IPS-20b (cell line): ENCODE measurements around the gene NSG2.

ENCODE experiments used
- H3K27ac ChIP-seq: one replicate; pipeline ENCODE4 v1.5.1; 2013; ENCODE audit warnings: low read length
- H3K27me3 ChIP-seq: 2 replicates; pipeline ENCODE4 v1.6.1; 2013; ENCODE audit warnings: mild to moderate bottlenecking, low read length, inconsistent platforms; ENCODE audit not compliant: insufficient read depth
- H3K36me3 ChIP-seq: 2 replicates; pipeline ENCODE4 v1.6.1; 2013; ENCODE audit warnings: low read depth, mild to moderate bottlenecking, inconsistent platforms, low read length, moderate library complexity; ENCODE audit not compliant: insufficient read depth
- H3K4me1 ChIP-seq: 2 replicates; pipeline ENCODE4 v1.6.1; 2013; ENCODE audit warnings: mild to moderate bottlenecking, control low read depth, inconsistent platforms, low read length, moderate library complexity; ENCODE audit not compliant: insufficient read depth
- H3K4me3 ChIP-seq: 2 replicates; pipeline ENCODE4 v1.5.1; 2013; ENCODE audit warnings: mild to moderate bottlenecking, low read length, inconsistent platforms
- H3K9ac ChIP-seq: 2 replicates; pipeline ENCODE4 v1.6.1; 2013; ENCODE audit warnings: low read depth, mild to moderate bottlenecking, inconsistent platforms, low read length, moderate library complexity
- H3K9me3 ChIP-seq: 2 replicates; pipeline ENCODE4 v1.6.1; 2013; ENCODE audit warnings: mild to moderate bottlenecking, low read depth, low read length, inconsistent platforms; ENCODE audit not compliant: insufficient read depth

Gene NSG2

GRCh38 chr5:174044466-174045254, 846 bp upstream of the NSG2 start:
- no peak overlapping the region for H3K9ac ChIP-seq
- no peaks in the 10 kb centered on the region for H3K9me3 ChIP-seq
- H3K27ac ChIP-seq: no peak overlapping the region
- no peaks in the 10 kb centered on the region for H3K27me3 ChIP-seq
- H3K4me1 ChIP-seq: no peaks in the 10 kb centered on the region
- no peak overlapping the region for H3K4me3 ChIP-seq
- H3K36me3 ChIP-seq: no peaks in the 10 kb centered on the region

- H3K27ac ChIP-seq: no peak overlapping the region
- no peaks in the 10 kb centered on the region for H3K27me3 ChIP-seq
- no peak overlapping the region for H3K9ac ChIP-seq
- no peak overlapping the region for H3K4me3 ChIP-seq
- no peaks in the 10 kb centered on the region for H3K9me3 ChIP-seq
- H3K36me3 ChIP-seq: no peaks in the 10 kb centered on the region
- no peaks in the 10 kb centered on the region for H3K4me1 ChIP-seq
These were observed 1.1 kb downstream of the NSG2 start for GRCh38 chr5:174046558-174046957.

- Histone ChIP-seq H3K4me3 (no peak overlapping the region), H3K9me3 (no peaks in the 10 kb centered on the region), H3K27ac (no peak overlapping the region)
These were observed 2.1 kb downstream of the NSG2 start for GRCh38 chr5:174047472-174048099.

GRCh38 chr5:174052636-174053035, 7.1 kb downstream of the NSG2 start:
- Histone ChIP-seq H3K4me1 (no peaks in the 10 kb centered on the region), H3K9me3 (no peaks in the 10 kb centered on the region), H3K4me3 (no peak overlapping the region), H3K27me3 (no peaks in the 10 kb centered on the region), H3K36me3 (no peaks in the 10 kb centered on the region), H3K9ac (no peak overlapping the region), H3K27ac (no peak overlapping the region)

More at GRCh38 chr5:174047472-174048099, 2.1 kb downstream of the NSG2 start:
- Histone ChIP-seq H3K4me1 (no peaks in the 10 kb centered on the region), H3K36me3 (no peaks in the 10 kb centered on the region), H3K27me3 (no peaks in the 10 kb centered on the region), H3K9ac (no peak overlapping the region)

GRCh38 chr5:174053905-174054304, 8.4 kb downstream of the NSG2 start:
- Histone ChIP-seq H3K9me3 (no peaks in the 10 kb centered on the region), H3K9ac (no peak overlapping the region), H3K36me3 (no peaks in the 10 kb centered on the region), H3K4me1 (no peaks in the 10 kb centered on the region), H3K27me3 (no peaks in the 10 kb centered on the region), H3K4me3 (no peak overlapping the region), H3K27ac (no peak overlapping the region)

GRCh38 chr5:174056064-174056847, 10.8 kb downstream of the NSG2 start:
- H3K27me3 ChIP-seq: no peaks in the 10 kb centered on the region
- no peaks in the 10 kb centered on the region for H3K4me1 ChIP-seq
- no peak overlapping the region for H3K27ac ChIP-seq
- H3K4me3 ChIP-seq: no peak overlapping the region
- no peaks in the 10 kb centered on the region for H3K9me3 ChIP-seq
- no peaks in the 10 kb centered on the region for H3K36me3 ChIP-seq
- H3K9ac ChIP-seq: no peak overlapping the region

- no peaks in the 10 kb centered on the region for H3K4me1 ChIP-seq
- no peaks in the 10 kb centered on the region for H3K36me3 ChIP-seq
- no peaks in the 10 kb centered on the region for H3K27me3 ChIP-seq
- no peak overlapping the region for H3K9ac ChIP-seq
- no peaks in the 10 kb centered on the region for H3K9me3 ChIP-seq
- H3K27ac ChIP-seq: no peak overlapping the region
- no peak overlapping the region for H3K4me3 ChIP-seq
These were observed 11.7 kb downstream of the NSG2 start for GRCh38 chr5:174057206-174057605.

GRCh38 chr5:174058433-174059122, 13.1 kb downstream of the NSG2 start:
- H3K9ac ChIP-seq: no peak overlapping the region
- no peaks in the 10 kb centered on the region for H3K9me3 ChIP-seq
- H3K36me3 ChIP-seq: no peaks in the 10 kb centered on the region
- H3K4me1 ChIP-seq: no peaks in the 10 kb centered on the region
- H3K4me3 ChIP-seq: no peak overlapping the region
- no peaks in the 10 kb centered on the region for H3K27me3 ChIP-seq
- H3K27ac ChIP-seq: no peak overlapping the region

GRCh38 chr5:174059247-174059646, 13.7 kb downstream of the NSG2 start:
- no peaks in the 10 kb centered on the region for H3K27me3 ChIP-seq

GRCh38 chr5:174063082-174063756, 17.7 kb downstream of the NSG2 start:
- H3K4me3 ChIP-seq: no peak overlapping the region
- H3K27ac ChIP-seq: no peak overlapping the region
- no peaks in the 10 kb centered on the region for H3K9me3 ChIP-seq
- no peak overlapping the region for H3K9ac ChIP-seq
- H3K27me3 ChIP-seq: no peaks in the 10 kb centered on the region
- no peaks in the 10 kb centered on the region for H3K4me1 ChIP-seq
- H3K36me3 ChIP-seq: no peaks in the 10 kb centered on the region

More at GRCh38 chr5:174059247-174059646, 13.7 kb downstream of the NSG2 start:
- no peaks in the 10 kb centered on the region for H3K36me3 ChIP-seq
- no peak overlapping the region for H3K4me3 ChIP-seq
- no peak overlapping the region for H3K9ac ChIP-seq
- no peaks in the 10 kb centered on the region for H3K4me1 ChIP-seq
- no peaks in the 10 kb centered on the region for H3K9me3 ChIP-seq
- no peak overlapping the region for H3K27ac ChIP-seq

GRCh38 chr5:174064171-174064570, 18.7 kb downstream of the NSG2 start:
- no peaks in the 10 kb centered on the region for H3K9me3 ChIP-seq
- no peaks in the 10 kb centered on the region for H3K36me3 ChIP-seq
- no peak overlapping the region for H3K9ac ChIP-seq
- no peak overlapping the region for H3K4me3 ChIP-seq
- no peaks in the 10 kb centered on the region for H3K4me1 ChIP-seq
- H3K27ac ChIP-seq: no peak overlapping the region
- no peaks in the 10 kb centered on the region for H3K27me3 ChIP-seq
